OCI-LY3 (cell line): ENCODE results near the gene OR4L1.

ENCODE experiments used
- CTCF ChIP-seq: fragments of 200-600, 300-600 bp; sonication (generic); IDR thresholded peaks from 2 replicates; pipeline ENCODE4 v1.5.1; 2014; ENCODE audit warnings: antibody characterized with exemption, low read length, low read depth
- EZH2phosphoT487 ChIP-seq: fragments of 200-600 bp; shearing (Covaris generic); IDR thresholded peaks from 2 replicates; pipeline ENCODE4 v1.6.1; 2018; ENCODE audit warnings: antibody characterized with exemption, mixed run types, low read depth

- TF ChIP-seq CTCF (no peak), EZH2phosphoT487 (no peak)
These were observed 24.4 kb upstream of the OR4L1 start for GRCh38 chr14:20035449-20035848.
